ENCODE results near the gene DENND1A.

GRCh38 chr9:123359106-123359505, 570.8 kb downstream of the DENND1A start:
- TF ChIP-seq, protein P1, sequence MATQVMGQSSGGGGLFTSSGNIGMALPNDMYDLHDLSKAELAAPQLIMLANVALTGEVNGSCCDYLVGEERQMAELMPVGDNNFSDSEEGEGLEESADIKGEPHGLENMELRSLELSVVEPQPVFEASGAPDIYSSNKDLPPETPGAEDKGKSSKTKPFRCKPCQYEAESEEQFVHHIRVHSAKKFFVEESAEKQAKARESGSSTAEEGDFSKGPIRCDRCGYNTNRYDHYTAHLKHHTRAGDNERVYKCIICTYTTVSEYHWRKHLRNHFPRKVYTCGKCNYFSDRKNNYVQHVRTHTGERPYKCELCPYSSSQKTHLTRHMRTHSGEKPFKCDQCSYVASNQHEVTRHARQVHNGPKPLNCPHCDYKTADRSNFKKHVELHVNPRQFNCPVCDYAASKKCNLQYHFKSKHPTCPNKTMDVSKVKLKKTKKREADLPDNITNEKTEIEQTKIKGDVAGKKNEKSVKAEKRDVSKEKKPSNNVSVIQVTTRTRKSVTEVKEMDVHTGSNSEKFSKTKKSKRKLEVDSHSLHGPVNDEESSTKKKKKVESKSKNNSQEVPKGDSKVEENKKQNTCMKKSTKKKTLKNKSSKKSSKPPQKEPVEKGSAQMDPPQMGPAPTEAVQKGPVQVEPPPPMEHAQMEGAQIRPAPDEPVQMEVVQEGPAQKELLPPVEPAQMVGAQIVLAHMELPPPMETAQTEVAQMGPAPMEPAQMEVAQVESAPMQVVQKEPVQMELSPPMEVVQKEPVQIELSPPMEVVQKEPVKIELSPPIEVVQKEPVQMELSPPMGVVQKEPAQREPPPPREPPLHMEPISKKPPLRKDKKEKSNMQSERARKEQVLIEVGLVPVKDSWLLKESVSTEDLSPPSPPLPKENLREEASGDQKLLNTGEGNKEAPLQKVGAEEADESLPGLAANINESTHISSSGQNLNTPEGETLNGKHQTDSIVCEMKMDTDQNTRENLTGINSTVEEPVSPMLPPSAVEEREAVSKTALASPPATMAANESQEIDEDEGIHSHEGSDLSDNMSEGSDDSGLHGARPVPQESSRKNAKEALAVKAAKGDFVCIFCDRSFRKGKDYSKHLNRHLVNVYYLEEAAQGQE (IDR thresholded peaks at IDR 0.05; ENCODE audit: insufficient read depth in 1 of 2, low read depth in 2 of 2, low read length in 1 of 2), result no peak
- TF ChIP-seq, protein P2, sequence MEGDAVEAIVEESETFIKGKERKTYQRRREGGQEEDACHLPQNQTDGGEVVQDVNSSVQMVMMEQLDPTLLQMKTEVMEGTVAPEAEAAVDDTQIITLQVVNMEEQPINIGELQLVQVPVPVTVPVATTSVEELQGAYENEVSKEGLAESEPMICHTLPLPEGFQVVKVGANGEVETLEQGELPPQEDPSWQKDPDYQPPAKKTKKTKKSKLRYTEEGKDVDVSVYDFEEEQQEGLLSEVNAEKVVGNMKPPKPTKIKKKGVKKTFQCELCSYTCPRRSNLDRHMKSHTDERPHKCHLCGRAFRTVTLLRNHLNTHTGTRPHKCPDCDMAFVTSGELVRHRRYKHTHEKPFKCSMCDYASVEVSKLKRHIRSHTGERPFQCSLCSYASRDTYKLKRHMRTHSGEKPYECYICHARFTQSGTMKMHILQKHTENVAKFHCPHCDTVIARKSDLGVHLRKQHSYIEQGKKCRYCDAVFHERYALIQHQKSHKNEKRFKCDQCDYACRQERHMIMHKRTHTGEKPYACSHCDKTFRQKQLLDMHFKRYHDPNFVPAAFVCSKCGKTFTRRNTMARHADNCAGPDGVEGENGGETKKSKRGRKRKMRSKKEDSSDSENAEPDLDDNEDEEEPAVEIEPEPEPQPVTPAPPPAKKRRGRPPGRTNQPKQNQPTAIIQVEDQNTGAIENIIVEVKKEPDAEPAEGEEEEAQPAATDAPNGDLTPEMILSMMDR (IDR thresholded peaks at IDR 0.05), result no peak
- no peak for TF ChIP-seq POLR2AphosphoS5 (IDR thresholded peaks at IDR 0.05; ENCODE audit: low read depth, low read length)
- no peak for TF ChIP-seq SIN3A (IDR thresholded peaks at IDR 0.05; ENCODE audit: borderline replicate concordance, insufficient read depth, low read depth, low read length)
